Measurements from ENCODE around the gene PDGFC.

PDGFC gene

GRCh38 chr4:156992943-156993342, 21.3 kb upstream of the PDGFC start:
- no peak overlapping the region for H3K4me3 ChIP-seq (ENCODE audit: low read length)
- no peak for TF ChIP-seq ZNF274 (IDR thresholded peaks at IDR 0.05; ENCODE audit: low read depth, low read length)

- no peak for TF ChIP-seq ZNF274 (IDR thresholded peaks at IDR 0.05; ENCODE audit: low read depth, low read length)
Measured at GRCh38 chr4:156991161-156991560, 19.6 kb upstream of the PDGFC start.

GRCh38 chr4:156983366-156983765, 11.8 kb upstream of the PDGFC start:
- H3K4me3 ChIP-seq (ENCODE audit: low read length): no peak overlapping the region
- no peak for TF ChIP-seq ZNF274 (IDR thresholded peaks at IDR 0.05; ENCODE audit: low read depth, low read length)

More at GRCh38 chr4:156991161-156991560, 19.6 kb upstream of the PDGFC start:
- H3K4me3 ChIP-seq (ENCODE audit: low read length): no peak overlapping the region

GRCh38 chr4:156981262-156981769, 9.7 kb upstream of the PDGFC start:
- no peak overlapping the region for H3K4me3 ChIP-seq (ENCODE audit: low read length)
- TF ChIP-seq ZNF274 (IDR thresholded peaks at IDR 0.05; ENCODE audit: low read depth, low read length): no peak

GRCh38 chr4:156977435-156978160, 6.0 kb upstream of the PDGFC start:
- no peak for TF ChIP-seq ZNF274 (IDR thresholded peaks at IDR 0.05; ENCODE audit: low read depth, low read length)
- no peak overlapping the region for H3K4me3 ChIP-seq (ENCODE audit: low read length)

GRCh38 chr4:156976147-156976546, 4.5 kb upstream of the PDGFC start:
- no peak for TF ChIP-seq ZNF274 (IDR thresholded peaks at IDR 0.05; ENCODE audit: low read depth, low read length)
- H3K4me3 ChIP-seq (ENCODE audit: low read length): no peak overlapping the region

- no peak overlapping the region for H3K4me3 ChIP-seq (ENCODE audit: low read length)
- no peak for TF ChIP-seq ZNF274 (IDR thresholded peaks at IDR 0.05; ENCODE audit: low read depth, low read length)
Measured at GRCh38 chr4:156975686-156976085, 4.1 kb upstream of the PDGFC start.

- no peak for TF ChIP-seq ZNF274 (IDR thresholded peaks at IDR 0.05; ENCODE audit: low read depth, low read length)
- H3K4me3 ChIP-seq (ENCODE audit: low read length): no peak overlapping the region
Measured at GRCh38 chr4:156974264-156974663, 2.7 kb upstream of the PDGFC start.

GRCh38 chr4:156972379-156973015, 898 bp upstream of the PDGFC start:
- H3K4me3 ChIP-seq (ENCODE audit: low read length): no peak overlapping the region

GRCh38 chr4:156971165-156971675, 379 bp downstream of the PDGFC start:
- peak overlapping the region; percentile 41 for H3K4me3 ChIP-seq (ENCODE audit: low read length)
- TF ChIP-seq ZNF274 (IDR thresholded peaks at IDR 0.05; ENCODE audit: low read depth, low read length): no peak

More at GRCh38 chr4:156972379-156973015, 898 bp upstream of the PDGFC start:
- TF ChIP-seq ZNF274 (IDR thresholded peaks at IDR 0.05; ENCODE audit: low read depth, low read length): no peak

GRCh38 chr4:156970501-156971164, 966 bp downstream of the PDGFC start:
- TF ChIP-seq ZNF274 (IDR thresholded peaks at IDR 0.05; ENCODE audit: low read depth, low read length): no peak
- peak overlapping the region; percentile 41 for H3K4me3 ChIP-seq (ENCODE audit: low read length)

- peak overlapping the region; percentile 41; the same call in 1 of the 2 replicates for H3K4me3 ChIP-seq (ENCODE audit: low read length)
- TF ChIP-seq ZNF274 (IDR thresholded peaks at IDR 0.05; ENCODE audit: low read depth, low read length): no peak
Measured at GRCh38 chr4:156969911-156970310, 1.7 kb downstream of the PDGFC start.

- no peak for TF ChIP-seq ZNF274 (IDR thresholded peaks at IDR 0.05; ENCODE audit: low read depth, low read length)
- no peak overlapping the region; the same call in 1 of the 2 replicates for H3K4me3 ChIP-seq (ENCODE audit: low read length)
Measured at GRCh38 chr4:156969101-156969500, 2.5 kb downstream of the PDGFC start.

- TF ChIP-seq ZNF274 (IDR thresholded peaks at IDR 0.05; ENCODE audit: low read depth, low read length): no peak
- H3K4me3 ChIP-seq (ENCODE audit: low read length): no peak overlapping the region
Measured at GRCh38 chr4:156968479-156968984, 3.1 kb downstream of the PDGFC start.

Data from GM08714 (cell line).